DMS53 treated with DMSO at 0.1 percent for 48 hours (cell line): ENCODE data around the gene SMC4.
"Not testable (repeated sequence)": the region's sequence is repeated elsewhere in the genome, so short reads cannot be mapped to it uniquely, and the experiment has no call there.

ENCODE experiments used
- DNase-seq: peaks from one replicate; lab custom pipeline; 2025; ENCODE audit not compliant: unreplicated experiment; lab: John Stamatoyannopoulos, UW

The SMC4 gene

GRCh38 chr3:160399125-160400029, at the start of gene SMC4, which contains the start of gene IFT80:
TSS of gene SMC4 (plus strand) at chr3:160399650. CDS start at chr3:160400827, 1,177 bp downstream.
TSS of gene IFT80 (minus strand) at chr3:160399225. CDS start at chr3:160384600, 14,625 bp downstream.
- peak; percentile 85 for DNase-seq

- no peak for DNase-seq
Measured at GRCh38 chr3:160355826-160356225, 43.6 kb upstream of the SMC4 start.

- DNase-seq: not testable (repeated sequence)
Measured at GRCh38 chr3:160362896-160363295, 36.6 kb upstream of the SMC4 start.

GRCh38 chr3:160365869-160366522, 33.5 kb upstream of the SMC4 start:
- no peak for DNase-seq

GRCh38 chr3:160368804-160369203, 30.6 kb upstream of the SMC4 start:
- no peak for DNase-seq

- no peak for DNase-seq
Measured at GRCh38 chr3:160369784-160370183, 29.7 kb upstream of the SMC4 start.

- DNase-seq: no peak
Measured at GRCh38 chr3:160370987-160371857, 28.2 kb upstream of the SMC4 start.

GRCh38 chr3:160372780-160373179, 26.7 kb upstream of the SMC4 start:
- DNase-seq: no peak

GRCh38 chr3:160373655-160374054, 25.8 kb upstream of the SMC4 start:
- DNase-seq: no peak

GRCh38 chr3:160374472-160374871, 25.0 kb upstream of the SMC4 start:
- no peak for DNase-seq

GRCh38 chr3:160374925-160375324, 24.5 kb upstream of the SMC4 start:
- no peak for DNase-seq

GRCh38 chr3:160376681-160377080, 22.8 kb upstream of the SMC4 start:
- no peak for DNase-seq

- no peak for DNase-seq
Measured at GRCh38 chr3:160378331-160379109, 20.9 kb upstream of the SMC4 start.

- no peak for DNase-seq
Measured at GRCh38 chr3:160379628-160380214, 19.7 kb upstream of the SMC4 start.

GRCh38 chr3:160381470-160381869, 18.0 kb upstream of the SMC4 start:
- DNase-seq: no peak

- DNase-seq: no peak
Measured at GRCh38 chr3:160384639-160385318, 14.7 kb upstream of the SMC4 start.

GRCh38 chr3:160390565-160391138, 8.8 kb upstream of the SMC4 start:
- no peak for DNase-seq

GRCh38 chr3:160392798-160393197, 6.7 kb upstream of the SMC4 start:
- no peak for DNase-seq

- DNase-seq: no peak
Measured at GRCh38 chr3:160393346-160394008, 6.0 kb upstream of the SMC4 start.
